Medulla oblongata (tissue), 1 donor: ENCODE results near the gene USE1.
"Not testable (repeated sequence)": the region's sequence is repeated elsewhere in the genome, so short reads cannot be mapped to it uniquely, and the experiment has no call there.

Experiments used
- DNase-seq: peaks from one replicate; pipeline ENCODE4 v3.0.0-alpha.2; 2015; ENCODE audit errors: extremely low spot score

The USE1 gene

GRCh38 chr19:17215127-17215971 is at the start of gene USE1:
Gene USE1 (plus strand): TSS chr19:17215357. CDS start chr19:17215406, 49 bp downstream.
- DNase-seq: peak; percentile 95

GRCh38 chr19:17165715-17166114 is 49.4 kb upstream of the USE1 start:
- DNase-seq: no peak

GRCh38 chr19:17170538-17171297 is 44.4 kb upstream of the USE1 start:
- DNase-seq: no peak

- DNase-seq: no peak
Measured at GRCh38 chr19:17171874-17172273, 43.3 kb upstream of the USE1 start.

- DNase-seq: no peak
Measured at GRCh38 chr19:17172624-17173345, 42.4 kb upstream of the USE1 start.

- no peak for DNase-seq
Measured at GRCh38 chr19:17178291-17178690, 36.9 kb upstream of the USE1 start.

- DNase-seq: no peak
Measured at GRCh38 chr19:17180997-17181702, 34.0 kb upstream of the USE1 start.

GRCh38 chr19:17183271-17183761 is 31.8 kb upstream of the USE1 start:
- DNase-seq: no peak

GRCh38 chr19:17183858-17184321 is 31.3 kb upstream of the USE1 start:
- DNase-seq: peak; percentile 67

- DNase-seq: peak; percentile 7
Measured at GRCh38 chr19:17184371-17184841, 30.8 kb upstream of the USE1 start.

- DNase-seq: no peak
Measured at GRCh38 chr19:17185590-17185989, 29.6 kb upstream of the USE1 start.

GRCh38 chr19:17191736-17192135 is 23.4 kb upstream of the USE1 start:
- not testable (repeated sequence) for DNase-seq

GRCh38 chr19:17192751-17193150 is 22.4 kb upstream of the USE1 start:
- DNase-seq: no peak

GRCh38 chr19:17194608-17195007 is 20.5 kb upstream of the USE1 start:
- no peak for DNase-seq

- no peak for DNase-seq
Measured at GRCh38 chr19:17195106-17195505, 20.1 kb upstream of the USE1 start.

- DNase-seq: no peak
Measured at GRCh38 chr19:17196610-17197009, 18.5 kb upstream of the USE1 start.

- no peak for DNase-seq
Measured at GRCh38 chr19:17197666-17198065, 17.5 kb upstream of the USE1 start.

GRCh38 chr19:17200408-17201079 is 14.6 kb upstream of the USE1 start:
- DNase-seq: no peak

- no peak for DNase-seq
Measured at GRCh38 chr19:17202249-17202648, 12.9 kb upstream of the USE1 start.

- DNase-seq: no peak
Measured at GRCh38 chr19:17202713-17203112, 12.4 kb upstream of the USE1 start.
